K562 (cell line): ENCODE measurements around the gene OGDH. TPM values are rescaled to one million over a fixed set of nuclear protein-coding genes. Genes with fewer than 3 reads are reported as not detected.

Experiments used
- ATAC-seq: fragments of 200-7000 bp; cut with Tn5 transposase; 3 replicates; pipeline ENCODE4 v1.9.1; 2020; ENCODE audit warnings: moderate library complexity
- BruUV-seq: library from RNA; stranded (reverse); fragments of 400-500 nt; replicated peaks from 2 replicates; lab custom pipeline; 2021; lab: Mats Ljungman, UMichigan
- CTCF ChIA-PET: fragments of 300-600 bp; formaldehyde crosslinking; extraction: SDS; loops from one replicate; lab custom pipeline; 2021; ENCODE audit warnings: low intra/inter-chr PET ratio; lab: Yijun Ruan, JAX
- POLR2A ChIA-PET: fragments of 300-600, 350-650 bp; sonication (Branson Sonifier 250); formaldehyde crosslinking; extraction: SDS; loops from one replicate; lab custom pipeline; 2021; ENCODE audit warnings: antibody characterized with exemption, inconsistent platforms; lab: Yijun Ruan, JAX
- DNase-seq, 4 experiments: peaks; one replicate each; pipeline versions ENCODE4 v3.0.0 to v3.0.0-alpha.2; 2011 to 2018; ENCODE audit warnings: low spot score in 3 of 4, mixed read lengths in 3 of 4; ENCODE audit errors: extremely low read depth in 1 of 4
- FAIRE-seq: peaks from 2 replicates; lab custom pipeline; 2011; peaks lifted over from hg19 to GRCh38; lab: Jason Lieb, UNC
- H2AFZ ChIP-seq: 2 replicates; pipeline ENCODE4 v1.6.0; 2011; ENCODE audit warnings: low read depth, low read length, control low read depth, inconsistent platforms
- H3K27ac ChIP-seq: fragments of 200-600 bp; 3 replicates; pipeline ENCODE4 v1.8.0; 2011; ENCODE audit warnings: low read depth, mild to moderate bottlenecking, control low read depth, inconsistent platforms, low read length, moderate library complexity, mixed read lengths; ENCODE audit errors: extremely low read depth
- H3K27me3 ChIP-seq, 2 experiments: fragments of 300-600 bp in 1 of 2; 2 replicates in 1 of 2; 3 replicates in 1 of 2; pipeline versions ENCODE4 v1.6.0 to v1.8.0; 2011; ENCODE audit warnings: inconsistent platforms in 2 of 2, low read length in 2 of 2, mild to moderate bottlenecking in 1 of 2, mixed read lengths in 1 of 2, moderate library complexity in 1 of 2; ENCODE audit not compliant: control insufficient read depth in 2 of 2, insufficient read depth in 2 of 2
- H3K36me3 ChIP-seq: fragments of 300-600 bp; 3 replicates; pipeline ENCODE4 v1.8.0; 2011; ENCODE audit warnings: mild to moderate bottlenecking, low read length, inconsistent platforms; ENCODE audit not compliant: control insufficient read depth, insufficient read depth
- H3K4me1 ChIP-seq, 2 experiments: fragments of 200-600 bp in 1 of 2; replicated peaks in 1 of 2; 2 replicates in 1 of 2; 3 replicates in 1 of 2; pipeline versions ENCODE4 v1.5.1 to v1.8.0; 2011; ENCODE audit warnings: inconsistent platforms in 2 of 2, low read length in 2 of 2, mild to moderate bottlenecking in 1 of 2, mixed read lengths in 1 of 2, moderate library complexity in 1 of 2; ENCODE audit not compliant: control insufficient read depth in 2 of 2, insufficient read depth in 2 of 2
- H3K4me2 ChIP-seq: 2 replicates; pipeline ENCODE4 v1.6.1; 2011; ENCODE audit warnings: low read length, control low read depth, inconsistent platforms, mixed read lengths; ENCODE audit not compliant: insufficient read depth
- H3K4me3 ChIP-seq: fragments of 200-600 bp; sonication (generic), shearing (Covaris generic); 2 replicates; pipeline ENCODE4 v1.5.1; 2016; ENCODE audit warnings: control low read depth, inconsistent platforms
- H3K79me2 ChIP-seq: fragments of 200-600 bp; 3 replicates; pipeline ENCODE4 v1.8.0; 2011; ENCODE audit warnings: low read length, inconsistent platforms; ENCODE audit not compliant: control insufficient read depth, insufficient read depth
- H3K9ac ChIP-seq, 2 experiments: 2 replicates each; pipeline versions ENCODE4 v1.6.0 to v1.6.1; 2011; ENCODE audit warnings: low read depth in 2 of 2, low read length in 2 of 2, control low read depth in 1 of 2, inconsistent platforms in 1 of 2, mild to moderate bottlenecking in 1 of 2, mixed read lengths in 1 of 2; ENCODE audit not compliant: insufficient read depth in 1 of 2
- H3K9me1 ChIP-seq: one replicate; pipeline ENCODE4 v1.6.0; 2011; ENCODE audit warnings: inconsistent platforms, mild to moderate bottlenecking, low read length, moderate library complexity; ENCODE audit not compliant: control insufficient read depth, insufficient read depth
- H3K9me3 ChIP-seq: replicated peaks from 2 replicates; pipeline ENCODE4 v1.5.1; 2011; ENCODE audit warnings: low read depth, low read length, inconsistent platforms; ENCODE audit not compliant: control insufficient read depth, insufficient read depth
- H4K20me1 ChIP-seq: replicated peaks from 2 replicates; pipeline ENCODE4 v1.6.1; 2011; ENCODE audit warnings: low read length, inconsistent platforms, mixed read lengths; ENCODE audit not compliant: control insufficient read depth, insufficient read depth
- C11orf30 ChIP-seq: fragments of 450-650 bp; IDR thresholded peaks from 2 replicates; pipeline ENCODE4 v1.6.1; 2016; ENCODE audit warnings: low read depth, mild to moderate bottlenecking
- ETV6 ChIP-seq, 3 experiments: fragments of 150-350 bp in 1 of 3; sonication (generic) in 1 of 3; formaldehyde crosslinking in 1 of 3; IDR thresholded peaks; 2 replicates each; pipeline versions ENCODE4 v1.6.1 to v1.8.0; 2014 to 2022; ENCODE audit warnings: borderline replicate concordance in 2 of 3, low read depth in 2 of 3, antibody characterized with exemption in 1 of 3, low read length in 1 of 3, mild to moderate bottlenecking in 1 of 3, missing genetic modification reagents in 1 of 3
- MAFF ChIP-seq: IDR thresholded peaks from 2 replicates; pipeline ENCODE4 v1.6.1; 2012; ENCODE audit warnings: low read length, improper control_type of control experiment
- MAFG ChIP-seq: fragments of 450-650 bp; conservative IDR thresholded peaks from 2 replicates; pipeline ENCODE4 v1.6.1; 2016; ENCODE audit warnings: missing genetic modification characterization, missing compliant biosample characterization
- MAFK ChIP-seq: IDR thresholded peaks from 2 replicates; pipeline ENCODE4 v1.6.1; 2011; ENCODE audit warnings: low read length, improper control_type of control experiment
- TCF3 ChIP-seq: sonication (generic); formaldehyde crosslinking; IDR thresholded peaks from 2 replicates; pipeline ENCODE4 v1.4.0; 2020; ENCODE audit warnings: mild to moderate bottlenecking, missing genetic modification reagents
- ZNF316 ChIP-seq: fragments of 450-650 bp; IDR thresholded peaks from 2 replicates; pipeline ENCODE4 v1.6.1; 2016
- WGBS: fragments of 100-300 bp; shearing (Covaris generic); methylation state at CpG from one replicate; pipeline ENCODE4 v1.1.6; 2016; ENCODE audit warnings: low coverage, mixed read lengths; ENCODE audit not compliant: insufficient coverage; ENCODE audit errors: missing lambda C conversion rate; 5-methylcytosine and 5-hydroxymethylcytosine counted together
- in situ Hi-C: fragments of 300-500 bp; cut with MboI; formaldehyde crosslinking; loops from 4 replicates; pipeline ENCODE4 v1.15.0; 2018; ENCODE audit warnings: inconsistent platforms, mixed read lengths
- intact Hi-C: fragments of 100-400 bp; cut with micrococcal nuclease; formaldehyde crosslinking; loops from 2 replicates; pipeline ENCODE4 v1.14.2; 2022
- polyA plus RNA-seq, 8 experiments: library from polyadenylated mRNA; depleted of rRNA in 4 of 8; stranded (reverse) in 5 of 8; unstranded in 3 of 8; fragments of >200 nt; fragmentation: Nextera tagmentation in 2 of 8; fragmentation: Illumina TruSeq in 1 of 8; extraction: Ambion mirVana in 2 of 8; extraction: Trizol in 1 of 8; gene quantifications; 2 replicates each; pipeline versions ENCODE4 v1.2.1 to v1.2.3, GENCODE V29; 2011 to 2014; ENCODE audit warnings: inconsistent platforms in 1 of 8, missing spikeins in 1 of 8
- total RNA-seq, 7 experiments: library from RNA; depleted of rRNA in 6 of 7; stranded (reverse); fragments of >200 nt in 6 of 7; fragmentation: Illumina TruSeq in 2 of 7; extraction: Trizol in 2 of 7; gene quantifications; 2 replicates each; pipeline versions ENCODE4 v1.2.1 to v1.2.3, GENCODE V29; 2011 to 2021; ENCODE audit warnings: low replicate concordance in 1 of 7
- TF ChIP-seq, protein P1 (sequence below): fragments of 450-650 bp; IDR thresholded peaks from 2 replicates; pipeline ENCODE4 v1.6.1; 2016; ENCODE audit warnings: mild to moderate bottlenecking, moderate library complexity

The OGDH gene
- total and polyA plus RNA-seq, 9 of the 15 experiments (the other 6 are each of a cell fraction or from before 2014, with no cell fraction given) = 3.1 to 80.3 (median 23.5) TPM

GRCh38 chr7:44665531-44666213 is 59.2 kb downstream of the OGDH start:
- BruUV-seq = no TSS peak
- H3K36me3 ChIP-seq = peaks cover 60% of the 10 kb centered on the region; the same call in 2 of the 3 replicates
- in situ Hi-C loops = no loop called here

More at GRCh38 chr7:44665531-44666213, 59.2 kb downstream of the OGDH start:
- Histone ChIP-seq H3K79me2 (peaks cover 5% of the 10 kb centered on the region; the same call in 1 of the 3 replicates), H3K9me1 (no peaks in the 10 kb centered on the region), H3K4me2 (no peak overlapping the region), H3K9ac (no peak overlapping the region), H2AFZ (no peak overlapping the region), H3K4me1 (no peaks in the 10 kb centered on the region), H3K27ac (no peak overlapping the region), H4K20me1 (no peaks in the 10 kb centered on the region), H3K9me3 (no peaks in the 10 kb centered on the region), H3K4me3 (no peak overlapping the region), H3K27me3 (no peaks in the 10 kb centered on the region)
- TF ChIP-seq MAFF (peak; percentile 72), C11orf30 (peak; percentile 60), MAFG (tag) (peak; percentile 42; the same call in 1 of the 2 replicates), ZNF316 (peak; percentile 79), ETV6 (IDR thresholded peaks at IDR 0.05; ENCODE audit: borderline replicate concordance in 1 of 2, low read depth in 2 of 2, low read length in 1 of 2) (no peak), ETV6 (CRISPR knock-in tag; IDR thresholded peaks at IDR 0.05; ENCODE audit: borderline replicate concordance) (no peak), TCF3 (CRISPR knock-in tag) (no peak), MAFK (peak; percentile 65; the same call in 1 of the 2 replicates)
- TF ChIP-seq, protein P1, sequence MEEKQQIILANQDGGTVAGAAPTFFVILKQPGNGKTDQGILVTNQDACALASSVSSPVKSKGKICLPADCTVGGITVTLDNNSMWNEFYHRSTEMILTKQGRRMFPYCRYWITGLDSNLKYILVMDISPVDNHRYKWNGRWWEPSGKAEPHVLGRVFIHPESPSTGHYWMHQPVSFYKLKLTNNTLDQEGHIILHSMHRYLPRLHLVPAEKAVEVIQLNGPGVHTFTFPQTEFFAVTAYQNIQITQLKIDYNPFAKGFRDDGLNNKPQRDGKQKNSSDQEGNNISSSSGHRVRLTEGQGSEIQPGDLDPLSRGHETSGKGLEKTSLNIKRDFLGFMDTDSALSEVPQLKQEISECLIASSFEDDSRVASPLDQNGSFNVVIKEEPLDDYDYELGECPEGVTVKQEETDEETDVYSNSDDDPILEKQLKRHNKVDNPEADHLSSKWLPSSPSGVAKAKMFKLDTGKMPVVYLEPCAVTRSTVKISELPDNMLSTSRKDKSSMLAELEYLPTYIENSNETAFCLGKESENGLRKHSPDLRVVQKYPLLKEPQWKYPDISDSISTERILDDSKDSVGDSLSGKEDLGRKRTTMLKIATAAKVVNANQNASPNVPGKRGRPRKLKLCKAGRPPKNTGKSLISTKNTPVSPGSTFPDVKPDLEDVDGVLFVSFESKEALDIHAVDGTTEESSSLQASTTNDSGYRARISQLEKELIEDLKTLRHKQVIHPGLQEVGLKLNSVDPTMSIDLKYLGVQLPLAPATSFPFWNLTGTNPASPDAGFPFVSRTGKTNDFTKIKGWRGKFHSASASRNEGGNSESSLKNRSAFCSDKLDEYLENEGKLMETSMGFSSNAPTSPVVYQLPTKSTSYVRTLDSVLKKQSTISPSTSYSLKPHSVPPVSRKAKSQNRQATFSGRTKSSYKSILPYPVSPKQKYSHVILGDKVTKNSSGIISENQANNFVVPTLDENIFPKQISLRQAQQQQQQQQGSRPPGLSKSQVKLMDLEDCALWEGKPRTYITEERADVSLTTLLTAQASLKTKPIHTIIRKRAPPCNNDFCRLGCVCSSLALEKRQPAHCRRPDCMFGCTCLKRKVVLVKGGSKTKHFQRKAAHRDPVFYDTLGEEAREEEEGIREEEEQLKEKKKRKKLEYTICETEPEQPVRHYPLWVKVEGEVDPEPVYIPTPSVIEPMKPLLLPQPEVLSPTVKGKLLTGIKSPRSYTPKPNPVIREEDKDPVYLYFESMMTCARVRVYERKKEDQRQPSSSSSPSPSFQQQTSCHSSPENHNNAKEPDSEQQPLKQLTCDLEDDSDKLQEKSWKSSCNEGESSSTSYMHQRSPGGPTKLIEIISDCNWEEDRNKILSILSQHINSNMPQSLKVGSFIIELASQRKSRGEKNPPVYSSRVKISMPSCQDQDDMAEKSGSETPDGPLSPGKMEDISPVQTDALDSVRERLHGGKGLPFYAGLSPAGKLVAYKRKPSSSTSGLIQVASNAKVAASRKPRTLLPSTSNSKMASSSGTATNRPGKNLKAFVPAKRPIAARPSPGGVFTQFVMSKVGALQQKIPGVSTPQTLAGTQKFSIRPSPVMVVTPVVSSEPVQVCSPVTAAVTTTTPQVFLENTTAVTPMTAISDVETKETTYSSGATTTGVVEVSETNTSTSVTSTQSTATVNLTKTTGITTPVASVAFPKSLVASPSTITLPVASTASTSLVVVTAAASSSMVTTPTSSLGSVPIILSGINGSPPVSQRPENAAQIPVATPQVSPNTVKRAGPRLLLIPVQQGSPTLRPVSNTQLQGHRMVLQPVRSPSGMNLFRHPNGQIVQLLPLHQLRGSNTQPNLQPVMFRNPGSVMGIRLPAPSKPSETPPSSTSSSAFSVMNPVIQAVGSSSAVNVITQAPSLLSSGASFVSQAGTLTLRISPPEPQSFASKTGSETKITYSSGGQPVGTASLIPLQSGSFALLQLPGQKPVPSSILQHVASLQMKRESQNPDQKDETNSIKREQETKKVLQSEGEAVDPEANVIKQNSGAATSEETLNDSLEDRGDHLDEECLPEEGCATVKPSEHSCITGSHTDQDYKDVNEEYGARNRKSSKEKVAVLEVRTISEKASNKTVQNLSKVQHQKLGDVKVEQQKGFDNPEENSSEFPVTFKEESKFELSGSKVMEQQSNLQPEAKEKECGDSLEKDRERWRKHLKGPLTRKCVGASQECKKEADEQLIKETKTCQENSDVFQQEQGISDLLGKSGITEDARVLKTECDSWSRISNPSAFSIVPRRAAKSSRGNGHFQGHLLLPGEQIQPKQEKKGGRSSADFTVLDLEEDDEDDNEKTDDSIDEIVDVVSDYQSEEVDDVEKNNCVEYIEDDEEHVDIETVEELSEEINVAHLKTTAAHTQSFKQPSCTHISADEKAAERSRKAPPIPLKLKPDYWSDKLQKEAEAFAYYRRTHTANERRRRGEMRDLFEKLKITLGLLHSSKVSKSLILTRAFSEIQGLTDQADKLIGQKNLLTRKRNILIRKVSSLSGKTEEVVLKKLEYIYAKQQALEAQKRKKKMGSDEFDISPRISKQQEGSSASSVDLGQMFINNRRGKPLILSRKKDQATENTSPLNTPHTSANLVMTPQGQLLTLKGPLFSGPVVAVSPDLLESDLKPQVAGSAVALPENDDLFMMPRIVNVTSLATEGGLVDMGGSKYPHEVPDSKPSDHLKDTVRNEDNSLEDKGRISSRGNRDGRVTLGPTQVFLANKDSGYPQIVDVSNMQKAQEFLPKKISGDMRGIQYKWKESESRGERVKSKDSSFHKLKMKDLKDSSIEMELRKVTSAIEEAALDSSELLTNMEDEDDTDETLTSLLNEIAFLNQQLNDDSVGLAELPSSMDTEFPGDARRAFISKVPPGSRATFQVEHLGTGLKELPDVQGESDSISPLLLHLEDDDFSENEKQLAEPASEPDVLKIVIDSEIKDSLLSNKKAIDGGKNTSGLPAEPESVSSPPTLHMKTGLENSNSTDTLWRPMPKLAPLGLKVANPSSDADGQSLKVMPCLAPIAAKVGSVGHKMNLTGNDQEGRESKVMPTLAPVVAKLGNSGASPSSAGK = no peak
- intact Hi-C loops = no loop called here
- FAIRE-seq (no peak), DNase-seq (no peak), ATAC-seq (no peak)
- 84% methylated on average over 9 of the region's 9 CpGs for WGBS
- POLR2A ChIA-PET = no interaction called here
- CTCF ChIA-PET = no interaction called here
